HG03521 (cell line): ENCODE results near the gene FAHD2A.
"Not testable (repeated sequence)": the region's sequence is repeated elsewhere in the genome, so short reads cannot be mapped to it uniquely, and the experiment has no call there.

Experiments
- ATAC-seq: cut with Tn5 transposase; IDR thresholded peaks from one replicate; pipeline ENCODE4 v1.9.1; 2021; ENCODE audit warnings: mild to moderate bottlenecking, moderate library complexity; ENCODE audit not compliant: unreplicated experiment

Gene FAHD2A

GRCh38 chr2:95433373-95433772 lies 30.9 kb downstream of the FAHD2A start:
- not testable (repeated sequence) for ATAC-seq

- not testable (repeated sequence) for ATAC-seq
Observed at GRCh38 chr2:95433973-95434372, 31.5 kb downstream of the FAHD2A start.

GRCh38 chr2:95434507-95435076 lies 32.1 kb downstream of the FAHD2A start:
- not testable (repeated sequence) for ATAC-seq

- ATAC-seq = not testable (repeated sequence)
Observed at GRCh38 chr2:95435162-95435871, 32.8 kb downstream of the FAHD2A start.

- not testable (repeated sequence) for ATAC-seq
Observed at GRCh38 chr2:95435872-95436209, 33.3 kb downstream of the FAHD2A start.

- ATAC-seq = not testable (repeated sequence)
Observed at GRCh38 chr2:95442474-95443099, 40.1 kb downstream of the FAHD2A start.

GRCh38 chr2:95445317-95445716 lies 42.8 kb downstream of the FAHD2A start:
- not testable (repeated sequence) for ATAC-seq

- ATAC-seq = not testable (repeated sequence)
Observed at GRCh38 chr2:95463292-95463691, 60.8 kb downstream of the FAHD2A start.
